ENCODE data around the gene TGFA. TPM values are rescaled to one million over a fixed set of nuclear protein-coding genes. Genes with fewer than 3 reads are reported as not detected.

TGFA gene
- total RNA-seq, 2 experiments from 2014 or later: 0.47 to 0.88 TPM

- TF ChIP-seq CTCF (IDR thresholded peaks at IDR 0.05): no peak
- ChIA-PET CTCF (no interaction called here), POLR2A (no interaction called here)
- no peaks in the 10 kb centered on the region for H3K36me3 ChIP-seq (ENCODE audit: insufficient read depth, low read length)
- H3K4me3 ChIP-seq (ENCODE audit: low read length): no peak overlapping the region
- peaks cover 20% of the 10 kb centered on the region for H3K4me1 ChIP-seq (ENCODE audit: insufficient read depth, low read length)
- no peaks in the 10 kb centered on the region for H3K27me3 Mint-ChIP-seq
- H3K4me1 Mint-ChIP-seq (ENCODE audit: low read depth): peaks cover 30% of the 10 kb centered on the region
- DNase-seq (no peak), ATAC-seq (ENCODE audit: poor library complexity) (no peak)
- no peak overlapping the region for H3K4me3 Mint-ChIP-seq
- no peaks in the 10 kb centered on the region for H3K27me3 ChIP-seq (ENCODE audit: control insufficient read depth in 1 of 2, insufficient read depth in 2 of 2, low read length in 2 of 2)
- no peaks in the 10 kb centered on the region for H3K9me3 ChIP-seq (ENCODE audit: control insufficient read depth in 1 of 2, insufficient read depth in 1 of 2, low read length in 2 of 2)
- H3K27ac ChIP-seq (ENCODE audit: low read depth in 1 of 2, low read length in 2 of 2): no peak overlapping the region
- H3K27ac Mint-ChIP-seq: no peak overlapping the region
- no peaks in the 10 kb centered on the region for H3K9me3 Mint-ChIP-seq
- intact Hi-C loops (cut with DNase I, micrococcal nuclease): loop anchor here (5.0 kb wide), 2 partner anchors 97 to 208 kb away; no protein-coding TSS in a partner anchor
- H3K36me3 Mint-ChIP-seq (ENCODE audit: low read depth): no peaks in the 10 kb centered on the region
These were observed 3.7 kb downstream of the TGFA start for GRCh38 chr2:70549962-70550361.

- intact Hi-C loops (cut with DNase I, micrococcal nuclease): no loop called here
- no peaks in the 10 kb centered on the region for H3K36me3 ChIP-seq (ENCODE audit: insufficient read depth, low read length)
- peaks cover 13% of the 10 kb centered on the region for H3K4me1 ChIP-seq (ENCODE audit: insufficient read depth, low read length)
- DNase-seq: no peak
- Mint-ChIP-seq H3K36me3 (ENCODE audit: low read depth) (no peaks in the 10 kb centered on the region), H3K27ac (no peak overlapping the region), H3K27me3 (no peaks in the 10 kb centered on the region), H3K4me3 (no peak overlapping the region), H3K9me3 (no peaks in the 10 kb centered on the region), H3K4me1 (ENCODE audit: low read depth) (peaks cover 22% of the 10 kb centered on the region)
- no peaks in the 10 kb centered on the region for H3K27me3 ChIP-seq (ENCODE audit: control insufficient read depth in 1 of 2, insufficient read depth in 2 of 2, low read length in 2 of 2)
- no peaks in the 10 kb centered on the region for H3K9me3 ChIP-seq (ENCODE audit: control insufficient read depth in 1 of 2, insufficient read depth in 1 of 2, low read length in 2 of 2)
- no peak overlapping the region for H3K27ac ChIP-seq (ENCODE audit: low read depth in 1 of 2, low read length in 2 of 2)
- no peak for TF ChIP-seq CTCF (IDR thresholded peaks at IDR 0.05)
- no peak for ATAC-seq (ENCODE audit: poor library complexity)
- H3K4me3 ChIP-seq (ENCODE audit: low read length): no peak overlapping the region
- ChIA-PET POLR2A (no interaction called here), CTCF (no interaction called here)
These were observed 4.4 kb downstream of the TGFA start for GRCh38 chr2:70549064-70549710.

GRCh38 chr2:70548233-70548632 is 5.4 kb downstream of the TGFA start:
- no peak for TF ChIP-seq CTCF (IDR thresholded peaks at IDR 0.05)
- Mint-ChIP-seq H3K9me3 (no peaks in the 10 kb centered on the region), H3K4me1 (ENCODE audit: low read depth) (peaks cover 19% of the 10 kb centered on the region), H3K4me3 (no peak overlapping the region), H3K27ac (no peak overlapping the region), H3K36me3 (ENCODE audit: low read depth) (no peaks in the 10 kb centered on the region), H3K27me3 (no peaks in the 10 kb centered on the region)
- ATAC-seq (ENCODE audit: poor library complexity) (no peak), DNase-seq (no peak)
- Histone ChIP-seq H3K4me3 (ENCODE audit: low read length) (no peak overlapping the region), H3K9me3 (ENCODE audit: control insufficient read depth in 1 of 2, insufficient read depth in 1 of 2, low read length in 2 of 2) (no peaks in the 10 kb centered on the region), H3K27me3 (ENCODE audit: control insufficient read depth in 1 of 2, insufficient read depth in 2 of 2, low read length in 2 of 2) (no peaks in the 10 kb centered on the region), H3K36me3 (ENCODE audit: insufficient read depth, low read length) (no peaks in the 10 kb centered on the region), H3K27ac (ENCODE audit: low read depth in 1 of 2, low read length in 2 of 2) (no peak overlapping the region), H3K4me1 (ENCODE audit: insufficient read depth, low read length) (peaks cover 10% of the 10 kb centered on the region)
- POLR2A ChIA-PET: no interaction called here
- intact Hi-C loops (cut with DNase I, micrococcal nuclease): no loop called here
- CTCF ChIA-PET: no interaction called here
